Right lobe of liver (tissue), 6 donors: ENCODE measurements around the gene SLC9A8. TPM values are rescaled to one million over a fixed set of nuclear protein-coding genes. Genes with fewer than 3 reads are reported as not detected.
A peak's percentile ranks its signal among the peaks of the same experiment; 100 is the strongest.

Experiments used
- ATAC-seq, 4 donors: fragments of 200-7000 bp; cut with Tn5 transposase; one replicate each; pipeline ENCODE4 v1.9.1; 2020; ENCODE audit warnings: mild to moderate bottlenecking in 4 of 4, moderate library complexity in 4 of 4
- DNase-seq, 3 donors: peaks; one replicate each; pipeline ENCODE4 v3.0.0-alpha.2; 2020
- H3K27ac ChIP-seq, 3 donors: fragments of 200-600 bp; one replicate each; pipeline ENCODE4 v1.8.0; 2022
- H3K27me3 ChIP-seq, 2 donors: fragments of 200-600 bp; one replicate each; pipeline ENCODE4 v1.8.0; 2022
- H3K36me3 ChIP-seq, 4 donors: fragments of 200-600 bp; sonication (generic) in 1 of 4; one replicate each; pipeline versions ENCODE4 v1.5.1 to v1.8.0; 2017 to 2022; ENCODE audit warnings: control low read depth in 1 of 4
- H3K4me1 ChIP-seq, 4 donors: fragments of 200-600 bp; sonication (generic) in 1 of 4; one replicate each; pipeline versions ENCODE4 v1.5.1 to v1.8.0; 2017 to 2022; ENCODE audit warnings: control low read depth in 1 of 4
- H3K4me3 ChIP-seq, 3 donors: fragments of 200-600 bp; one replicate each; pipeline ENCODE4 v1.8.0; 2022
- H3K9me3 ChIP-seq, 4 donors: fragments of 200-600 bp; sonication (generic) in 1 of 4; one replicate each; pipeline versions ENCODE4 v1.5.1 to v1.8.0; 2017 to 2022; ENCODE audit warnings: control low read depth in 1 of 4
- CTCF ChIP-seq, 4 donors: fragments of 200-600 bp in 3 of 4; fragments of 450-650 bp in 1 of 4; IDR thresholded peaks; one replicate each; pipeline versions ENCODE4 v1.5.1 to v1.8.0; 2016 to 2022; ENCODE audit warnings: antibody characterized with exemption in 4 of 4, mild to moderate bottlenecking in 2 of 4
- POLR2A ChIP-seq: fragments of 450-650 bp; IDR thresholded peaks from one replicate; pipeline ENCODE4 v1.6.1; 2017; ENCODE audit warnings: antibody characterized with exemption, mild to moderate bottlenecking
- WGBS: methylation state at CpG from one replicate; pipeline ENCODE4 v1.1.6; 2018; ENCODE audit warnings: low coverage, low lambda C conversion rate; ENCODE audit not compliant: insufficient coverage; ENCODE audit errors: missing lambda C conversion rate; 5-methylcytosine and 5-hydroxymethylcytosine counted together
- intact Hi-C, 2 donors: fragments of 100-400 bp; cut with DNase I; formaldehyde crosslinking; loops; one replicate each; pipeline versions ENCODE4 v1.11.2 to v1.14.1; 2022
- total RNA-seq, 6 experiments: library from RNA; depleted of rRNA in 2 of 6; stranded (reverse); fragments of >200 nt in 2 of 6; fragmentation: NEBNext Ultra II Directional in 3 of 6; extraction: Animal tissue kit (Norgen Biotek cat#: 25700) in 3 of 6; gene quantifications; one replicate each; pipeline versions ENCODE4 v1.1.0 to v1.2.4, GENCODE V29; 2016 to 2023
- donor health status: DM: no; HTN: yes; CAD: no.
- donor health status: DM: no; HTN: no; CAD: no.
- donor health status: DM: no; HTN: no; CAD: no.
- donor health status: DM: no; HTN: yes; CAD: no.
- donor health status: DM: no; HTN: yes; CAD: no.

Gene SLC9A8
- total RNA-seq, 6 experiments from 2014 or later, result 6.8 to 10.6 (median 9.6) TPM

GRCh38 chr20:49889001-49889934 lies 76.6 kb downstream of the SLC9A8 start:
- 46% methylated on average over 6 of the region's 9 CpGs for WGBS
- Histone ChIP-seq H3K9me3 (no peaks in the 10 kb centered on the region), H3K4me3 (no peak overlapping the region), H3K4me1 (peaks cover 0 to 32% (median 20%) of the 10 kb centered on the region in 4 donors), H3K36me3 (peaks cover 0 to 11% (median 0%) of the 10 kb centered on the region in 4 donors), H3K27ac (peak overlapping the region in 1 of 3 donors; percentile 0), H3K27me3 (no peaks in the 10 kb centered on the region)
- intact Hi-C loops, result no loop called here
- TF ChIP-seq POLR2A, result no peak
- TF ChIP-seq CTCF (IDR thresholded peaks at IDR 0.05), result no peak
- DNase-seq (peak in 1 of 3 donors; percentile 52), ATAC-seq (peak in 1 of 4 donors; percentile 6)

GRCh38 chr20:49889935-49890333 lies 77.3 kb downstream of the SLC9A8 start:
- Histone ChIP-seq H3K27ac (no peak overlapping the region), H3K36me3 (peaks cover 0 to 8% (median 0%) of the 10 kb centered on the region in 4 donors), H3K4me3 (no peak overlapping the region), H3K4me1 (peaks cover 0 to 35% (median 20%) of the 10 kb centered on the region in 4 donors), H3K27me3 (no peaks in the 10 kb centered on the region), H3K9me3 (no peaks in the 10 kb centered on the region)
- 41% methylated on average over 2 of the region's 9 CpGs for WGBS
- ATAC-seq (no peak), DNase-seq (peak in 1 of 3 donors; percentile 48)
- TF ChIP-seq POLR2A, result no peak
- peak in 3 of 4 donors; percentile 4 to 30 (median 16) for TF ChIP-seq CTCF (IDR thresholded peaks at IDR 0.05)
- intact Hi-C loops, result no loop called here

GRCh38 chr20:49890471-49891361 lies 78.1 kb downstream of the SLC9A8 start:
- H3K9me3 ChIP-seq, result no peaks in the 10 kb centered on the region

More at GRCh38 chr20:49890471-49891361, 78.1 kb downstream of the SLC9A8 start:
- H3K36me3 ChIP-seq, result peaks cover 0 to 1% (median 0%) of the 10 kb centered on the region in 4 donors
- H3K27me3 ChIP-seq, result no peaks in the 10 kb centered on the region
- TF ChIP-seq POLR2A (no peak), CTCF (IDR thresholded peaks at IDR 0.05) (no peak)
- H3K27ac ChIP-seq, result no peak overlapping the region
- 80% methylated on average over 3 of the region's 21 CpGs for WGBS
- peak in 1 of 3 donors; percentile 59 for DNase-seq
- H3K4me1 ChIP-seq, result peaks cover 0 to 42% (median 24%) of the 10 kb centered on the region in 4 donors
- intact Hi-C loops, result no loop called here
- no peak overlapping the region for H3K4me3 ChIP-seq
- no peak for ATAC-seq
